Right cardiac atrium (tissue), 5 donors: ENCODE measurements around the gene SURF6. TPM values are rescaled to one million over a fixed set of nuclear protein-coding genes. Genes with fewer than 3 reads are reported as not detected.
"Not testable (repeated sequence)": the region's sequence is repeated elsewhere in the genome, so short reads cannot be mapped to it uniquely, and the experiment has no call there.

Source experiments
- ATAC-seq, 2 donors: fragments of 200-7000 bp; cut with Tn5 transposase; one replicate each; pipeline versions ENCODE4 v1.8.0 to v1.9.1; 2020; ENCODE audit warnings: moderate library complexity in 2 of 2, mild to moderate bottlenecking in 1 of 2
- DNase-seq, 3 donors: peaks; one replicate each; pipeline ENCODE4 v3.0.0-alpha.2; 2020
- H3K27ac ChIP-seq: one replicate; pipeline ENCODE4 v1.5.1; 2013; ENCODE audit warnings: mild to moderate bottlenecking, low read length, control low read depth, moderate library complexity
- H3K27me3 ChIP-seq: one replicate; pipeline ENCODE4 v1.6.1; 2013; ENCODE audit not compliant: control insufficient read depth, insufficient read depth
- H3K4me1 ChIP-seq: one replicate; pipeline ENCODE4 v1.6.1; 2013; ENCODE audit warnings: low read length; ENCODE audit not compliant: control insufficient read depth, insufficient read depth
- H3K4me3 ChIP-seq: one replicate; pipeline ENCODE4 v1.5.1; 2013; ENCODE audit warnings: low read length, control low read depth
- H3K9me3 ChIP-seq: one replicate; pipeline ENCODE4 v1.6.1; 2013; ENCODE audit warnings: low read length; ENCODE audit not compliant: control insufficient read depth
- WGBS: extraction: QIAGEN DNeasy Blood & Tissue Kit; methylation state at CpG from one replicate; pipeline ENCODE4 v1.1.7; 2013; 5-methylcytosine and 5-hydroxymethylcytosine counted together
- intact Hi-C, 4 donors: fragments of 100-400 bp; cut with DNase I; formaldehyde crosslinking; loops; one replicate each; pipeline versions ENCODE4 v1.11.0 to v1.14.0; 2022 to 2023
- polyA plus RNA-seq: library from polyadenylated mRNA; stranded (reverse); fragments of 200-250 nt; gene quantifications from one replicate; pipeline ENCODE4 v1.2.3, GENCODE V29; 2013
- total RNA-seq, 4 donors: library from RNA; stranded (reverse); fragmentation: NEBNext Ultra II Directional; extraction: Animal tissue kit (Norgen Biotek cat#: 25700); gene quantifications; one replicate each; pipeline ENCODE4 v1.2.1, GENCODE V29; 2021
- donor health status: healthy with polysubstance abuse.
- donor health status: DM: no; HTN: yes; CAD: no.
- donor health status: DM: no; HTN: no; CAD: no.
- donor health status: DM: no; HTN: yes; CAD: no; lungs with severe emphysema.
- donor health status: DM: yes; HTN: yes; CAD: no.

SURF6 gene
- total and polyA plus RNA-seq, 5 donors: 10.9 to 13.9 (median 11.9) TPM

GRCh38 chr9:133283255-133284032, 52.5 kb downstream of the SURF6 start:
- H3K27me3 ChIP-seq, H3K9me3 ChIP-seq, H3K27ac ChIP-seq, H3K4me3 ChIP-seq, DNase-seq, ATAC-seq, intact Hi-C loops, H3K4me1 ChIP-seq: not testable (repeated sequence)
- 72% methylated on average over 16 of the region's 16 CpGs for WGBS

GRCh38 chr9:133282464-133283238, 53.3 kb downstream of the SURF6 start:
- H3K4me1 ChIP-seq: no peaks in the 10 kb centered on the region
- H3K27me3 ChIP-seq: no peaks in the 10 kb centered on the region
- H3K4me3 ChIP-seq: no peak overlapping the region
- H3K9me3 ChIP-seq: no peaks in the 10 kb centered on the region
- H3K27ac ChIP-seq: no peak overlapping the region
- ATAC-seq: no peak
- DNase-seq: no peak
- intact Hi-C loops: no loop called here
- 65% methylated on average over 7 of the region's 7 CpGs for WGBS

GRCh38 chr9:133280392-133280791, 55.6 kb downstream of the SURF6 start:
- no peaks in the 10 kb centered on the region for H3K4me1 ChIP-seq
- intact Hi-C loops: no loop called here
- H3K9me3 ChIP-seq: no peaks in the 10 kb centered on the region
- WGBS: 56% methylated on average over 5 of the region's 5 CpGs
- H3K27me3 ChIP-seq: no peaks in the 10 kb centered on the region
- no peak overlapping the region for H3K27ac ChIP-seq
- no peak for DNase-seq
- no peak for ATAC-seq
- no peak overlapping the region for H3K4me3 ChIP-seq

Other genes starting within 250 kb of the SURF6 start
- gene RALGDS, start 214.9 kb downstream of the SURF6 start, total RNA-seq: 10 to 100 TPM; 18.5 to 36.3 (median 32.1) TPM
- 33.8 TPM for gene RALGDS, start 214.9 kb downstream of the SURF6 start, polyA plus RNA-seq
- gene GBGT1, start 172.3 kb downstream of the SURF6 start, total RNA-seq: 10 to 100 TPM in 3 of 4 donors, 1 to 10 TPM in 1; 9.6 to 12.8 (median 11.3) TPM
- gene GBGT1, start 172.3 kb downstream of the SURF6 start, polyA plus RNA-seq: 7.4 TPM
- gene OBP2B, start 126.9 kb downstream of the SURF6 start, total RNA-seq: not detected
- not detected for gene OBP2B, start 126.9 kb downstream of the SURF6 start, polyA plus RNA-seq
- 1 to 10 TPM in 3 of 4 donors, under 1 TPM in 1; 0.66 to 2.0 (median 1.6) TPM for gene ABO, start 61.0 kb downstream of the SURF6 start, total RNA-seq
- 1.0 TPM for gene ABO, start 61.0 kb downstream of the SURF6 start, polyA plus RNA-seq
- gene MED22, start 11.9 kb upstream of the SURF6 start, total RNA-seq: 10 to 100 TPM; 19.0 to 22.7 (median 20.6) TPM
- 15.2 TPM for gene MED22, start 11.9 kb upstream of the SURF6 start, polyA plus RNA-seq
- 1,000 to 10,000 TPM in 3 of 4 donors, 100 to 1,000 TPM in 1; 973 to 1,213 (median 1,047) TPM for gene RPL7A, start 12.0 kb upstream of the SURF6 start, total RNA-seq
- gene RPL7A, start 12.0 kb upstream of the SURF6 start, polyA plus RNA-seq: 1,455 TPM
- 10 to 100 TPM; 34.0 to 54.4 (median 43.1) TPM for gene SURF1, start 20.3 kb upstream of the SURF6 start, total RNA-seq
- 98.8 TPM for gene SURF1, start 20.3 kb upstream of the SURF6 start, polyA plus RNA-seq
- gene SURF2, start 20.4 kb upstream of the SURF6 start, total RNA-seq: 10 to 100 TPM; 11.3 to 13.3 (median 12.5) TPM
- gene SURF2, start 20.4 kb upstream of the SURF6 start, polyA plus RNA-seq: 23.4 TPM
- gene SURF4, start 39.9 kb upstream of the SURF6 start, total RNA-seq: 100 to 1,000 TPM in 1 of 4 donors, 10 to 100 TPM in 3; 70.2 to 129 (median 91.5) TPM
- 67.2 TPM for gene SURF4, start 39.9 kb upstream of the SURF6 start, polyA plus RNA-seq
- gene STKLD1, start 40.2 kb upstream of the SURF6 start, total RNA-seq: 1 to 10 TPM in 1 of 4 donors, under 1 TPM in 2, not detected in 1; 0.31 to 1.0 (median 0.37) TPM
- gene STKLD1, start 40.2 kb upstream of the SURF6 start, polyA plus RNA-seq: 1.3 TPM
- 10 to 100 TPM; 11.9 to 16.3 (median 15.0) TPM for gene REXO4, start 81.8 kb upstream of the SURF6 start, total RNA-seq
- 10.5 TPM for gene REXO4, start 81.8 kb upstream of the SURF6 start, polyA plus RNA-seq
- 1 to 10 TPM; 2.1 to 4.1 (median 3.5) TPM for gene ADAMTS13, start 86.2 kb upstream of the SURF6 start, total RNA-seq
- 4.6 TPM for gene ADAMTS13, start 86.2 kb upstream of the SURF6 start, polyA plus RNA-seq
- gene CACFD1, start 123.8 kb upstream of the SURF6 start, total RNA-seq: 10 to 100 TPM; 10.8 to 13.9 (median 13.8) TPM
- 12.8 TPM for gene CACFD1, start 123.8 kb upstream of the SURF6 start, polyA plus RNA-seq
- gene SLC2A6, start 142.9 kb upstream of the SURF6 start, total RNA-seq: 1 to 10 TPM; 1.7 to 4.0 (median 3.6) TPM
- gene SLC2A6, start 142.9 kb upstream of the SURF6 start, polyA plus RNA-seq: 3.7 TPM
- gene MYMK, start 188.8 kb upstream of the SURF6 start, total RNA-seq: not detected
- not detected for gene MYMK, start 188.8 kb upstream of the SURF6 start, polyA plus RNA-seq
- 10 to 100 TPM; 30.3 to 90.2 (median 47.1) TPM for gene ADAMTSL2, start 198.5 kb upstream of the SURF6 start, total RNA-seq
- gene ADAMTSL2, start 198.5 kb upstream of the SURF6 start, polyA plus RNA-seq: 37.3 TPM